Activated naive CD8-positive, alpha-beta T cell treated with anti-CD3 and anti-CD28 coated beads, Interleukin-2, amount 50 U/mL, for 24 hours (primary cell): ENCODE data around the gene ZFYVE1.
A peak's percentile ranks its signal among the peaks of the same experiment; 100 is the strongest.
"Not testable (repeated sequence)": the region's sequence is repeated elsewhere in the genome, so short reads cannot be mapped to it uniquely, and the experiment has no call there.

Experiments
- ATAC-seq: fragments of 150-1000 bp; cut with Tn5 transposase; one replicate; pipeline ENCODE4 v1.10.0; 2021
- DNase-seq: peaks from one replicate; pipeline ENCODE4 v3.0.0; 2021
- H3K27ac Mint-ChIP-seq: one replicate; pipeline ENCODE4 v1.8.0; 2021; ENCODE audit warnings: mild to moderate bottlenecking, mixed read lengths
- H3K27me3 Mint-ChIP-seq: one replicate; pipeline ENCODE4 v1.8.0; 2021; ENCODE audit warnings: mixed read lengths
- H3K36me3 Mint-ChIP-seq: one replicate; pipeline ENCODE4 v1.8.0; 2021; ENCODE audit warnings: low read depth, mixed read lengths
- H3K4me1 Mint-ChIP-seq: one replicate; pipeline ENCODE4 v1.8.0; 2021; ENCODE audit warnings: mixed read lengths
- H3K4me3 Mint-ChIP-seq: one replicate; pipeline ENCODE4 v1.8.0; 2021; ENCODE audit warnings: mild to moderate bottlenecking, moderate library complexity, mixed read lengths
- H3K9me3 Mint-ChIP-seq: one replicate; pipeline ENCODE4 v1.8.0; 2021; ENCODE audit warnings: mixed read lengths

ZFYVE1 gene

GRCh38 chr14:72980863-72981262 lies 46.0 kb downstream of the ZFYVE1 start:
- peaks cover 28% of the 10 kb centered on the region for H3K36me3 Mint-ChIP-seq
- H3K27ac Mint-ChIP-seq: no peak overlapping the region
- no peak overlapping the region for H3K4me3 Mint-ChIP-seq
- H3K27me3 Mint-ChIP-seq: no peaks in the 10 kb centered on the region
- ATAC-seq (no peak), DNase-seq (no peak)
- no peaks in the 10 kb centered on the region for H3K4me1 Mint-ChIP-seq
- H3K9me3 Mint-ChIP-seq: no peaks in the 10 kb centered on the region

- H3K27ac Mint-ChIP-seq: no peak overlapping the region
- no peak for DNase-seq
- no peaks in the 10 kb centered on the region for H3K9me3 Mint-ChIP-seq
- no peak for ATAC-seq
- H3K4me1 Mint-ChIP-seq: no peaks in the 10 kb centered on the region
- H3K36me3 Mint-ChIP-seq: peaks cover 16% of the 10 kb centered on the region
- no peaks in the 10 kb centered on the region for H3K27me3 Mint-ChIP-seq
- H3K4me3 Mint-ChIP-seq: no peak overlapping the region
Measured at GRCh38 chr14:72978856-72979255, 48.0 kb downstream of the ZFYVE1 start.

- Mint-ChIP-seq H3K36me3 (peaks cover 6% of the 10 kb centered on the region), H3K4me1 (no peaks in the 10 kb centered on the region), H3K27ac (no peak overlapping the region), H3K27me3 (no peaks in the 10 kb centered on the region), H3K4me3 (no peak overlapping the region), H3K9me3 (no peaks in the 10 kb centered on the region)
- DNase-seq (no peak), ATAC-seq (no peak)
Measured at GRCh38 chr14:72975770-72976169, 51.1 kb downstream of the ZFYVE1 start.

- Mint-ChIP-seq H3K27me3 (no peaks in the 10 kb centered on the region), H3K4me3 (no peak overlapping the region), H3K36me3 (peaks cover 2% of the 10 kb centered on the region), H3K9me3 (no peaks in the 10 kb centered on the region), H3K27ac (no peak overlapping the region), H3K4me1 (no peaks in the 10 kb centered on the region)
- ATAC-seq (no peak), DNase-seq (no peak)
Measured at GRCh38 chr14:72974661-72975060, 52.2 kb downstream of the ZFYVE1 start.

- Mint-ChIP-seq H3K27me3 (no peaks in the 10 kb centered on the region), H3K27ac (no peak overlapping the region), H3K4me3 (no peak overlapping the region), H3K9me3 (no peaks in the 10 kb centered on the region), H3K4me1 (no peaks in the 10 kb centered on the region), H3K36me3 (peaks cover 8% of the 10 kb centered on the region)
- ATAC-seq (no peak), DNase-seq (no peak)
Measured at GRCh38 chr14:72970824-72971434, 56.0 kb downstream of the ZFYVE1 start.

- no peak for DNase-seq
- H3K27ac Mint-ChIP-seq: no peak overlapping the region
- no peak overlapping the region for H3K4me3 Mint-ChIP-seq
- H3K27me3 Mint-ChIP-seq: no peaks in the 10 kb centered on the region
- no peak for ATAC-seq
- no peaks in the 10 kb centered on the region for H3K9me3 Mint-ChIP-seq
- peaks cover 2% of the 10 kb centered on the region for H3K4me1 Mint-ChIP-seq
- H3K36me3 Mint-ChIP-seq: peaks cover 8% of the 10 kb centered on the region
Measured at GRCh38 chr14:72970058-72970630, 56.8 kb downstream of the ZFYVE1 start.

- Mint-ChIP-seq H3K36me3 (peaks cover 10% of the 10 kb centered on the region), H3K4me3 (no peak overlapping the region), H3K27ac (no peak overlapping the region), H3K27me3 (no peaks in the 10 kb centered on the region), H3K9me3 (no peaks in the 10 kb centered on the region), H3K4me1 (peaks cover 9% of the 10 kb centered on the region)
- DNase-seq (no peak), ATAC-seq (no peak)
Measured at GRCh38 chr14:72968316-72968715, 58.6 kb downstream of the ZFYVE1 start.

GRCh38 chr14:72966038-72966437 lies 60.9 kb downstream of the ZFYVE1 start:
- no peak for DNase-seq
- no peak for ATAC-seq
- peaks cover 16% of the 10 kb centered on the region for H3K4me1 Mint-ChIP-seq
- H3K27ac Mint-ChIP-seq: no peak overlapping the region
- H3K4me3 Mint-ChIP-seq: no peak overlapping the region
- peaks cover 27% of the 10 kb centered on the region for H3K36me3 Mint-ChIP-seq
- H3K9me3 Mint-ChIP-seq: no peaks in the 10 kb centered on the region
- H3K27me3 Mint-ChIP-seq: no peaks in the 10 kb centered on the region

- ATAC-seq (no peak), DNase-seq (no peak)
- peaks cover 29% of the 10 kb centered on the region for H3K36me3 Mint-ChIP-seq
- no peaks in the 10 kb centered on the region for H3K9me3 Mint-ChIP-seq
- H3K27ac Mint-ChIP-seq: no peak overlapping the region
- no peak overlapping the region for H3K4me3 Mint-ChIP-seq
- peaks cover 16% of the 10 kb centered on the region for H3K4me1 Mint-ChIP-seq
- no peaks in the 10 kb centered on the region for H3K27me3 Mint-ChIP-seq
Measured at GRCh38 chr14:72965249-72965648, 61.7 kb downstream of the ZFYVE1 start.

GRCh38 chr14:72962829-72963312 lies 64.0 kb downstream of the ZFYVE1 start:
- Mint-ChIP-seq H3K4me3 (no peak overlapping the region), H3K27me3 (no peaks in the 10 kb centered on the region), H3K36me3 (peaks cover 27% of the 10 kb centered on the region), H3K4me1 (peaks cover 16% of the 10 kb centered on the region), H3K9me3 (no peaks in the 10 kb centered on the region), H3K27ac (peak overlapping the region; percentile 30)
- DNase-seq (no peak), ATAC-seq (peak; percentile 26)

- not testable (repeated sequence) for ATAC-seq, H3K4me3 Mint-ChIP-seq, H3K27ac Mint-ChIP-seq, DNase-seq, H3K9me3 Mint-ChIP-seq, H3K27me3 Mint-ChIP-seq
- Mint-ChIP-seq H3K4me1 (peaks cover 16% of the 10 kb centered on the region), H3K36me3 (peaks cover 32% of the 10 kb centered on the region)
Measured at GRCh38 chr14:72962336-72962754, 64.6 kb downstream of the ZFYVE1 start.

GRCh38 chr14:72961579-72962335 lies 65.1 kb downstream of the ZFYVE1 start:
- Mint-ChIP-seq H3K27ac (no peak overlapping the region), H3K36me3 (peaks cover 32% of the 10 kb centered on the region), H3K4me1 (peaks cover 16% of the 10 kb centered on the region), H3K4me3 (no peak overlapping the region), H3K27me3 (no peaks in the 10 kb centered on the region), H3K9me3 (no peaks in the 10 kb centered on the region)
- DNase-seq (no peak), ATAC-seq (no peak)

GRCh38 chr14:72961016-72961415 lies 65.9 kb downstream of the ZFYVE1 start:
- H3K27ac Mint-ChIP-seq, H3K4me3 Mint-ChIP-seq, ATAC-seq, DNase-seq, H3K9me3 Mint-ChIP-seq, H3K27me3 Mint-ChIP-seq: not testable (repeated sequence)
- H3K4me1 Mint-ChIP-seq: peaks cover 16% of the 10 kb centered on the region
- peaks cover 38% of the 10 kb centered on the region for H3K36me3 Mint-ChIP-seq

GRCh38 chr14:72958548-72958947 lies 68.4 kb downstream of the ZFYVE1 start:
- DNase-seq (no peak), ATAC-seq (no peak)
- Mint-ChIP-seq H3K4me3 (no peak overlapping the region), H3K27me3 (no peaks in the 10 kb centered on the region), H3K36me3 (peaks cover 48% of the 10 kb centered on the region), H3K27ac (no peak overlapping the region), H3K4me1 (peaks cover 9% of the 10 kb centered on the region), H3K9me3 (no peaks in the 10 kb centered on the region)

GRCh38 chr14:72957213-72957612 lies 69.7 kb downstream of the ZFYVE1 start:
- no peak overlapping the region for H3K27ac Mint-ChIP-seq
- ATAC-seq (no peak), DNase-seq (no peak)
- no peaks in the 10 kb centered on the region for H3K27me3 Mint-ChIP-seq
- H3K36me3 Mint-ChIP-seq: peaks cover 42% of the 10 kb centered on the region
- no peak overlapping the region for H3K4me3 Mint-ChIP-seq
- H3K9me3 Mint-ChIP-seq: no peaks in the 10 kb centered on the region
- no peaks in the 10 kb centered on the region for H3K4me1 Mint-ChIP-seq
